ENCODE measurements around the gene TMEM178B. TPM values are rescaled to one million over a fixed set of nuclear protein-coding genes. Genes with fewer than 3 reads are reported as not detected.

Gene TMEM178B
- total and polyA plus RNA-seq, 2 of the 13 experiments (the other 11 are each of a cell fraction or from before 2014, with no cell fraction given) = 0.01 to 0.02 TPM

- TF ChIP-seq ARID3A (IDR thresholded peaks at IDR 0.05; ENCODE audit: low read depth, low read length) (no peak), ZBTB2 (CRISPR knock-in tag; IDR thresholded peaks at IDR 0.05; ENCODE audit: low read depth) (no peak), STAG1 (CRISPR knock-in tag; IDR thresholded peaks at IDR 0.05) (no peak), HOXA9 (CRISPR knock-in tag; IDR thresholded peaks at IDR 0.05; ENCODE audit: borderline replicate concordance) (no peak), HOMEZ (CRISPR knock-in tag; IDR thresholded peaks at IDR 0.05; ENCODE audit: low read depth) (no peak)
Measured at GRCh38 chr7:141286522-141286921, 212.7 kb downstream of the TMEM178B start (continued).

- POLR2A ChIA-PET = no interaction called here
- H3K27ac ChIP-seq (ENCODE audit: extremely low read length, insufficient read depth, low read length) = no peak overlapping the region
- DNase-seq (ENCODE audit: low spot score) = no peak
- H3K4me2 ChIP-seq (ENCODE audit: low read depth, low read length) = no peak overlapping the region
- no peak for FAIRE-seq
- WGBS (ENCODE audit: low lambda C conversion rate) = 5% methylated on average over 5 of the region's 5 CpGs
- no peak overlapping the region for H3K9ac ChIP-seq (ENCODE audit: insufficient read depth, low read depth, low read length)
- BruUV-seq (replicated peaks) = no TSS peak
- peaks cover 3 to 5% of the 10 kb centered on the region in 2 experiments; a peak in 2 of 5 replicates for H3K27me3 ChIP-seq (ENCODE audit: control insufficient read depth in 1 of 2, insufficient read depth in 2 of 2, low read length in 2 of 2)
- no peak overlapping the region for H2AFZ ChIP-seq (ENCODE audit: low read length)
- no peak for TF ChIP-seq XBP1 (CRISPR knock-in tag; IDR thresholded peaks at IDR 0.05)
- intact Hi-C loops (cut with micrococcal nuclease; ENCODE audit: unreplicated experiment) = no loop called here
- H3K4me1 ChIP-seq (ENCODE audit: insufficient read depth, low read length) = no peaks in the 10 kb centered on the region
- no peaks in the 10 kb centered on the region for H3K36me3 ChIP-seq (replicated peaks in 1 of 2; ENCODE audit: control insufficient read depth in 1 of 2, insufficient read depth in 2 of 2, low read length in 2 of 2)
- no peak overlapping the region for H3K4me3 ChIP-seq (replicated peaks in 1 of 3; ENCODE audit: insufficient read depth in 1 of 3, low read depth in 2 of 3, low read length in 3 of 3)
- CTCF ChIA-PET (ENCODE audit: low intra/inter-chr PET ratio, low total read pairs) = no interaction called here
- H3K79me2 ChIP-seq (ENCODE audit: insufficient read depth, low read length) = no peaks in the 10 kb centered on the region
- H3K9me3 ChIP-seq (ENCODE audit: low read length) = no peaks in the 10 kb centered on the region
- ATAC-seq = no peak
- H4K20me1 ChIP-seq (ENCODE audit: insufficient read depth, low read length) = no peaks in the 10 kb centered on the region
- in situ Hi-C loops (cut with HindIII; ENCODE audit: extremely low pct_ligation_motif_present, low pct_unique_long_range_greater_than_20kb) = no loop called here
Measured at GRCh38 chr7:141287936-141288335, 214.1 kb downstream of the TMEM178B start.

Measured in HepG2 (cell line).